Sigmoid colon (tissue), 7 donors: Measurements from ENCODE around the gene UQCRQ. TPM values are rescaled to one million over a fixed set of nuclear protein-coding genes. Genes with fewer than 3 reads are reported as not detected.

ENCODE experiments used
- polyA plus RNA-seq, 3 donors: library from polyadenylated mRNA; stranded (reverse); fragments of 200-250 nt; gene quantifications; one replicate each; pipeline ENCODE4 v1.2.3, GENCODE V29; 2013
- small RNA-seq, 3 donors: library from RNA; depleted of rRNA; stranded (forward); fragments of <200 nt; gene quantifications; one replicate each; pipeline ENCODE3, GENCODE V24; 2016
- total RNA-seq, 4 donors: library from RNA; depleted of rRNA; stranded (reverse); fragments of >200 nt; gene quantifications; one replicate each; pipeline ENCODE4 v1.1.0, GENCODE V29; 2016
- donor health status: healthy with polysubstance abuse.
- donor health status: Bipolar disorder and iron deficiency.
- donor health status: healthy.

The UQCRQ gene
- total and polyA plus RNA-seq, 7 donors, result 113 to 936 (median 230) TPM

Small RNAs within 50 kb of the gene (small RNA-seq; reads per million reads assigned to genes)
- 0 reads per million in 3 donors for gene RNA5SP192

Other genes with a start within 250 kb of the UQCRQ start
- gene IL13, start 208.5 kb upstream of the UQCRQ start, total RNA-seq, result not detected
- gene IL13, start 208.5 kb upstream of the UQCRQ start, polyA plus RNA-seq, result under 1 TPM in 1 of 3 donors, not detected in 2; 0.15 TPM
- gene IL4, start 192.7 kb upstream of the UQCRQ start, total RNA-seq, result not detected
- gene IL4, start 192.7 kb upstream of the UQCRQ start, polyA plus RNA-seq, result not detected
- gene KIF3A, start 129.1 kb upstream of the UQCRQ start, total RNA-seq, result 10 to 100 TPM in 2 of 4 donors, 1 to 10 TPM in 2; 7.1 to 19.9 (median 12.9) TPM
- gene KIF3A, start 129.1 kb upstream of the UQCRQ start, polyA plus RNA-seq, result 1 to 10 TPM; 1.2 to 2.7 (median 1.8) TPM
- gene CCNI2, start 119.2 kb upstream of the UQCRQ start, total RNA-seq, result 1 to 10 TPM in 1 of 4 donors, not detected in 3; 1.4 TPM
- 1 to 10 TPM; 1.8 to 5.3 (median 2.3) TPM for gene CCNI2, start 119.2 kb upstream of the UQCRQ start, polyA plus RNA-seq
- 10 to 100 TPM; 21.4 to 36.0 (median 30.9) TPM for gene SEPTIN8, start 89.4 kb upstream of the UQCRQ start, total RNA-seq
- gene SEPTIN8, start 89.4 kb upstream of the UQCRQ start, polyA plus RNA-seq, result 10 to 100 TPM; 19.2 to 38.0 (median 30.7) TPM
- gene SOWAHA, start 53.3 kb upstream of the UQCRQ start, total RNA-seq, result under 1 TPM in 2 of 4 donors, not detected in 2; 0.16 to 0.36 TPM
- 10 to 100 TPM in 2 of 3 donors, 1 to 10 TPM in 1; 8.0 to 33.8 (median 26.4) TPM for gene SOWAHA, start 53.3 kb upstream of the UQCRQ start, polyA plus RNA-seq
- gene SHROOM1, start 36.0 kb upstream of the UQCRQ start, total RNA-seq, result 10 to 100 TPM in 1 of 4 donors, 1 to 10 TPM in 3; 4.2 to 20.0 (median 7.6) TPM
- 10 to 100 TPM; 22.4 to 25.1 (median 24.6) TPM for gene SHROOM1, start 36.0 kb upstream of the UQCRQ start, polyA plus RNA-seq
- gene GDF9, start 173 bp upstream of the UQCRQ start, total RNA-seq, result 1 to 10 TPM in 1 of 4 donors, under 1 TPM in 2, not detected in 1; 0.33 to 1.8 (median 0.55) TPM
- gene GDF9, start 173 bp upstream of the UQCRQ start, polyA plus RNA-seq, result under 1 TPM in 1 of 3 donors, not detected in 2; 0.22 TPM
- gene LEAP2, start 7.0 kb downstream of the UQCRQ start, total RNA-seq, result 1 to 10 TPM in 1 of 4 donors, under 1 TPM in 3; 0.36 to 1.4 (median 0.77) TPM
- 1 to 10 TPM in 2 of 3 donors, under 1 TPM in 1; 0.60 to 1.7 (median 1.4) TPM for gene LEAP2, start 7.0 kb downstream of the UQCRQ start, polyA plus RNA-seq
- gene AFF4, start 97.0 kb downstream of the UQCRQ start, total RNA-seq, result 10 to 100 TPM; 52.4 to 74.0 (median 66.7) TPM
- 10 to 100 TPM in 2 of 3 donors, 1 to 10 TPM in 1; 9.0 to 18.7 (median 15.5) TPM for gene AFF4, start 97.0 kb downstream of the UQCRQ start, polyA plus RNA-seq
- gene ZCCHC10, start 159.9 kb downstream of the UQCRQ start, total RNA-seq, result 10 to 100 TPM; 15.0 to 18.9 (median 17.0) TPM
- 10 to 100 TPM; 26.4 to 57.1 (median 49.2) TPM for gene ZCCHC10, start 159.9 kb downstream of the UQCRQ start, polyA plus RNA-seq
- gene HSPA4, start 185.4 kb downstream of the UQCRQ start, total RNA-seq, result 10 to 100 TPM; 40.3 to 54.0 (median 45.3) TPM
- 10 to 100 TPM; 24.0 to 39.8 (median 28.9) TPM for gene HSPA4, start 185.4 kb downstream of the UQCRQ start, polyA plus RNA-seq